Upper lobe of left lung (tissue), 4 donors: ENCODE measurements around the gene LRRC74B.

ENCODE experiments used
- CTCF ChIP-seq, 6 experiments: fragments of 450-650 bp in 4 of 6; fragments of 200-600 bp in 2 of 6; sonication (generic) in 2 of 6; IDR thresholded peaks; one replicate each; pipeline ENCODE4 v1.5.1; 2016 to 2019; ENCODE audit warnings: antibody characterized with exemption in 6 of 6
- POLR2A ChIP-seq, 4 donors: fragments of 450-650 bp; IDR thresholded peaks; one replicate each; pipeline ENCODE4 v1.5.1; 2016 to 2017; ENCODE audit warnings: antibody characterized with exemption in 4 of 4, mild to moderate bottlenecking in 2 of 4
- POLR2AphosphoS5 ChIP-seq, 2 donors: sonication (generic); formaldehyde crosslinking; IDR thresholded peaks; one replicate each; pipeline ENCODE4 v1.5.1; 2017; ENCODE audit warnings: antibody characterized with exemption in 2 of 2

- no peak for TF ChIP-seq POLR2A (IDR thresholded peaks at IDR 0.05)
- TF ChIP-seq CTCF (IDR thresholded peaks at IDR 0.05) = no peak
- TF ChIP-seq POLR2AphosphoS5 (IDR thresholded peaks at IDR 0.05) = no peak
These were observed 44.7 kb upstream of the LRRC74B start for GRCh38 chr22:21000987-21001600.
